ENCODE data around the gene QTRT2. TPM values are rescaled to one million over a fixed set of nuclear protein-coding genes. Genes with fewer than 3 reads are reported as not detected.
A peak's percentile ranks its signal among the peaks of the same experiment; 100 is the strongest.

Gene QTRT2
- total and polyA plus RNA-seq, 2 of the 8 experiments (the other 6 are each of a cell fraction or from before 2014, with no cell fraction given) = 13.3 to 54.5 TPM

GRCh38 chr3:114104414-114104813 lies 47.9 kb downstream of the QTRT2 start:
- H2AK5ac ChIP-seq (ENCODE audit: low read depth, low read length) = no peak overlapping the region
- H2BK15ac ChIP-seq (ENCODE audit: low read length) = no peak overlapping the region
- H3K14ac ChIP-seq (ENCODE audit: insufficient read length) = no peak overlapping the region
- H3K18ac ChIP-seq (ENCODE audit: extremely low read depth, low read length) = no peak overlapping the region
- no peak overlapping the region for H4K8ac ChIP-seq (ENCODE audit: extremely low read depth, insufficient read depth, low read length)
- H4K20me1 ChIP-seq (replicated peaks in 1 of 2; ENCODE audit: control insufficient read depth in 1 of 2, insufficient read depth in 2 of 2, low read length in 2 of 2) = no peaks in the 10 kb centered on the region
- H3K9me3 ChIP-seq (ENCODE audit: insufficient read depth in 2 of 2, low read depth in 1 of 2, low read length in 1 of 2) = no peaks in the 10 kb centered on the region
- no peak overlapping the region for H4K91ac ChIP-seq (replicated peaks; ENCODE audit: insufficient read length, low read length)
- no peak overlapping the region for H2BK120ac ChIP-seq (replicated peaks; ENCODE audit: low read depth, low read length)
- POLR2A ChIA-PET (ENCODE audit: partially characterized antibody) = no interaction called here
- FAIRE-seq (no peak), DNase-seq (ENCODE audit: low read depth in 1 of 2, low spot score in 2 of 2) (peak in 1 of 2 experiments; percentile 2)
- H3K9ac ChIP-seq (replicated peaks in 1 of 4; ENCODE audit: extremely low read depth in 1 of 4, low read depth in 3 of 4, low read length in 3 of 4) = no peak overlapping the region
- H3K79me1 ChIP-seq (ENCODE audit: low read depth, low read length) = no peaks in the 10 kb centered on the region
- no peaks in the 10 kb centered on the region for H3K36me3 ChIP-seq (ENCODE audit: control insufficient read depth in 2 of 4, insufficient read depth in 4 of 4, low read length in 3 of 4)
- no peak overlapping the region for H3K23ac ChIP-seq (ENCODE audit: insufficient read length)
- no peak overlapping the region for H2BK5ac ChIP-seq (ENCODE audit: low read depth, low read length)
- WGBS, 2 experiments (ENCODE audit: extremely low coverage in 1 of 2, insufficient coverage in 1 of 2, insufficient read length in 1 of 2, insufficient replicate concordance in 2 of 2, low coverage in 1 of 2, low lambda C conversion rate in 2 of 2, missing lambda C conversion rate in 1 of 2) = 86% methylated on average over 3 of the region's 3 CpGs; no CpG with 5 or more reads in 1 of the 2 experiments
- H3K4me1 ChIP-seq (replicated peaks in 1 of 4; ENCODE audit: control insufficient read depth in 3 of 4, insufficient read depth in 4 of 4, low read length in 3 of 4) = peaks cover 0 to 9% (median 1%) of the 10 kb centered on the region in 4 experiments; a peak in 4 of 7 replicates
- no peaks in the 10 kb centered on the region for H3K27me3 ChIP-seq (replicated peaks in 1 of 4; ENCODE audit: control insufficient read depth in 3 of 4, extremely low read depth in 1 of 4, insufficient read depth in 3 of 4, low read length in 3 of 4)
- H4K5ac ChIP-seq (ENCODE audit: insufficient read length, low read depth, low read length) = no peak overlapping the region
- no peak overlapping the region for H3K27ac ChIP-seq (ENCODE audit: low read depth, low read length)
- H3K4ac ChIP-seq (replicated peaks; ENCODE audit: insufficient read length, low read depth, low read length) = no peak overlapping the region
- H2AFZ ChIP-seq (ENCODE audit: low read length) = no peak overlapping the region
- no peak overlapping the region for H2BK12ac ChIP-seq (ENCODE audit: low read depth, low read length)
- H3K4me2 ChIP-seq (ENCODE audit: insufficient read depth in 1 of 2, low read depth in 2 of 2, low read length in 2 of 2) = no peak overlapping the region
- CTCF ChIA-PET (ENCODE audit: partially characterized antibody) = interaction anchor here (0.6 to 1.9 kb wide), 2 partner anchors 50 to 270 kb away, joined by 5 read pairs; no protein-coding TSS in a partner anchor
- no peak overlapping the region for H3K56ac ChIP-seq (replicated peaks; ENCODE audit: insufficient read length, low read depth, low read length)
- H3K23me2 ChIP-seq (ENCODE audit: low read depth, low read length) = no peaks in the 10 kb centered on the region
- no peak overlapping the region for H3K4me3 ChIP-seq (ENCODE audit: extremely low read depth in 1 of 4, insufficient read depth in 2 of 4, low read depth in 3 of 4, low read length in 4 of 4)
- H2BK20ac ChIP-seq (ENCODE audit: low read length) = no peak overlapping the region
- H3K79me2 ChIP-seq (ENCODE audit: control insufficient read depth in 1 of 2, insufficient read depth in 2 of 2, low read length in 2 of 2) = no peaks in the 10 kb centered on the region
- TF ChIP-seq SP1 (IDR thresholded peaks at IDR 0.05; ENCODE audit: low read depth, low read length) (no peak), PHF8 (conservative IDR thresholded peaks at IDR 0.05; ENCODE audit: low read depth, low read length) (no peak), EP300 (IDR thresholded peaks at IDR 0.05; ENCODE audit: borderline replicate concordance in 1 of 2, low read depth in 2 of 2, low read length in 2 of 2) (no peak), FOSL1 (IDR thresholded peaks at IDR 0.05; ENCODE audit: insufficient read depth, low read depth, low read length) (no peak), JUN (IDR thresholded peaks at IDR 0.05; ENCODE audit: low read depth, low read length) (no peak), KDM1A (IDR thresholded peaks at IDR 0.05; ENCODE audit: borderline replicate concordance, low read length) (no peak), SRF (IDR thresholded peaks at IDR 0.05; ENCODE audit: low read depth, low read length) (no peak), CBX8 (IDR thresholded peaks at IDR 0.05; ENCODE audit: borderline replicate concordance, low read depth, low read length) (no peak), SUZ12 (IDR thresholded peaks at IDR 0.05; ENCODE audit: low read length) (no peak), SP4 (IDR thresholded peaks at IDR 0.05; ENCODE audit: low read length) (no peak), SAP30 (IDR thresholded peaks at IDR 0.05; ENCODE audit: insufficient read depth, insufficient replicate concordance, low read length) (no peak), POLR2AphosphoS5 (IDR thresholded peaks at IDR 0.05; ENCODE audit: low read depth, low read length) (no peak), SIX5 (IDR thresholded peaks at IDR 0.05; ENCODE audit: low read depth, low read length) (no peak), HDAC2 (IDR thresholded peaks at IDR 0.05; ENCODE audit: borderline replicate concordance in 1 of 2, low read depth in 2 of 2, low read length in 2 of 2) (no peak), MAFK (IDR thresholded peaks at IDR 0.05; ENCODE audit: low read depth, low read length) (no peak)

Measured in H1 (cell line).